NCI-H748 treated with DMSO at 0.1 percent for 48 hours (cell line): Measurements from ENCODE around the gene PTX4.

Experiments
- DNase-seq: peaks from one replicate; lab custom pipeline; 2025; lab: John Stamatoyannopoulos, UW

PTX4 gene

DNA sequence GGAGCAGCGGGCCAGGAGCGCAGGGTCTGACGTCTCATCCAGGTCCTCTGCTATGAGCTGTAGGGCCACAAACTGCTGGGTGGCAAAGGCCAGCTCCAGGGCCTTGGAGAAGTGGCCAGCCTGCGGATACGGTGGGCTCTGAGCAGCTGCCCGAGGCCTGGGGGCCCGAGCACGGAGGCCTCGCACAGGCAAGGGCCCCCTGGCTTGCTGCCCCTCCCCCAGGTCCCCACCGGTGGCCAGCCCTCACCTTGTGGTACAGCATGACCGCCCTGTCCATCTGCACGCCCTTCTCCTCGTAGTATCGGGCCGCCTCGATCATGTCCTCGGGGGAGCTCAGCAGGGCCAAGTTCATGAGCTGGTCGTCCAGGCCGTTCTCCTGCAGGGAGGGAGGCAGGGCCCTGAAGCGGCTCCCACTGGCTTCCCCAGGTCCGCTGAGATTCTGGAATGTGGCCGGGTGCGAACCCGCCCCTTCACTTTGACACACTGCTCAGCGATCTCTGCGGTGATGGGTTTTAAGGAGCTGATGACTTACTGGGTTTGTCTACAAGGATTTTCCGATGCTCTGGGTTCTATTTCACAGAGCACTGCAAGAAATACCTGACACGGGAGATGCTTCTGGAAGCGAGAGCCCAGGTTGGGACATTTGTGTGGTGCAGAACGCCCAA is 35.0 kb upstream of the PTX4 start:
- no peak for DNase-seq

- DNase-seq = no peak
These were observed 31.7 kb upstream of the PTX4 start for GRCh38 chr16:1520461-1520860.

- DNase-seq = no peak
These were observed 31.1 kb upstream of the PTX4 start for GRCh38 chr16:1519831-1520230.

DNA sequence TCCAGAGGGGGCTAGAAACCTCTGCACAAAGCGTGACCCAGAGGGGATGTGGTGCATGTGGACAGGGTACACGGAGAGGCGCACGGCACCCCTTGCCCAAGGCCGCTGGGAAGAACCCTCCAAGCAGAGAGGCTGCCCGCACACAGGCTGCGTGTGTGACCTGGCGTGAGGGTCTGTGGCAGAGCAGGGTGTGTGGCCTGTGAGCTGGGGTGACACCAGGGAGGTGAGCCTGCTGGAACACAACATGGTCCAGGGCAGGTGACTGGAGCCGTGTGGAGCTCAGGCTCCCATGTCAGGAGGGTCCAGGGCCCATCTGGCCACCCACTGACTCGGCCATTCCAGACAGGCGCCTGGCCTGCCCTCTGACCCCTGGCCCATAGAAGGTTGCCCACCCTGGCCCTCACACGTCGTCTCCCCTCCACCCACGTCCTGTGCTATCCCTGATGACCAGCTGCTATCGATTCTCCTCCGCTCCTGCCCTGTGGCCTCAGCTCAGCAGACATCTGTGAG is 29.9 kb upstream of the PTX4 start:
- no peak for DNase-seq

DNA sequence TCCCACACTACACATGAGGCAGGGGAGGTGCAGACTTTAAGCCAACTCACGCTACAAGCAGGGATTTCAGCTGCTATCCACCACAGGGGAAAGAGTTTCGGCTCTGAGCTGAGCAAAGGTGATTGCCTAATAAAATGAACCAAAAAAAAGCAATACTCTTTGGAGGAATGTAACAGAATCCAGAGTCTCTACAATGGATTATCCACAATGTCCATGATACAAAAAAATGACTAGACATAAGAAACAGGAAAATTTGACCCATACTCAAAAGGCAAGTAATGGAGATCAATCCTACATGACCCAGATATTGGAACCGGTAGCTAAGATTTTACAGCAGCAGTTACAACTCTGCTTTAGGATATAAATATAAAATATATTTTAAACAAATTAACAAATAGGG is 25.8 kb upstream of the PTX4 start:
- no peak for DNase-seq

DNA sequence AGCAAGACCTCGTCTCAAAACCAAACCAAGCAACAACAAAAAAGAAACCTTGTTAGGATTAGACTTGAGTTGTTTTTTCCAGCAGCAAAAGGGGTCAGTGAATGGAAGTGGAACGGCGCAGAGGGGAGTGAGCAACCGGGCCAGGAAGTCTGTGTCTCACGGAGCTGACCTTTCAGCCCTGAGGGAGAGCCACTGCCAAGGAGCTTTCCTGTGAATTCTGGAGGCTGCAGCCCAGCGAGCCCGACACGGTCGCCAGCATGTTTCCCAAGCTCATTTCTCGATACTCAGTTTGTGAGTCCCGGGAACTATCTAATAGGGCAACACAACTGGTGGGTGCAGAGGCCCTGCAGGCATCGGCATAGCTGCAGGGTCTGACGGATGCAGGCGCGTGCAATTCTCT is 24.0 kb upstream of the PTX4 start:
- DNase-seq = no peak

- DNase-seq = no peak
These were observed 23.2 kb upstream of the PTX4 start for GRCh38 chr16:1511662-1512569.

- no peak for DNase-seq
These were observed 22.2 kb upstream of the PTX4 start for GRCh38 chr16:1510941-1511351.

DNA sequence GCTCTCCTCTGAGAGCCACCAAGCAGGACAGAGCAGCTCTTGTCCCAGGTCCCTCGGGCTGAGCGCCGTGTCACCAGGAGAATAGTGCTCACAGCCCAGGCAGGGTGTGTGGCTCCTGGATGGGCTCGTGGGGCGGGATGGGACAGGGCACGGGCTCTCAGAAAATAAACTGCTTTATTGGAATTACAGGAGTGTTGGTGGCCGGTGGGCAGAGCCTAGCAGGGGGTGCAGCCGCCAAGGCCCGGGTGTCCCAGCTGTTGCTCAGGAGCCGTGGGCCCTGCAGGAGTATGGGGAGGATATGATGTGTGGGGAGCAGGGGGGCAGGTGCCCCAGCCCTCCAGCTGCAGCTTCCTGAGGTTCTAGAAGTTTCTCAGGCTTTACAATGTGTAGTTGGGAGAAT is 21.5 kb upstream of the PTX4 start:
- no peak for DNase-seq

DNA sequence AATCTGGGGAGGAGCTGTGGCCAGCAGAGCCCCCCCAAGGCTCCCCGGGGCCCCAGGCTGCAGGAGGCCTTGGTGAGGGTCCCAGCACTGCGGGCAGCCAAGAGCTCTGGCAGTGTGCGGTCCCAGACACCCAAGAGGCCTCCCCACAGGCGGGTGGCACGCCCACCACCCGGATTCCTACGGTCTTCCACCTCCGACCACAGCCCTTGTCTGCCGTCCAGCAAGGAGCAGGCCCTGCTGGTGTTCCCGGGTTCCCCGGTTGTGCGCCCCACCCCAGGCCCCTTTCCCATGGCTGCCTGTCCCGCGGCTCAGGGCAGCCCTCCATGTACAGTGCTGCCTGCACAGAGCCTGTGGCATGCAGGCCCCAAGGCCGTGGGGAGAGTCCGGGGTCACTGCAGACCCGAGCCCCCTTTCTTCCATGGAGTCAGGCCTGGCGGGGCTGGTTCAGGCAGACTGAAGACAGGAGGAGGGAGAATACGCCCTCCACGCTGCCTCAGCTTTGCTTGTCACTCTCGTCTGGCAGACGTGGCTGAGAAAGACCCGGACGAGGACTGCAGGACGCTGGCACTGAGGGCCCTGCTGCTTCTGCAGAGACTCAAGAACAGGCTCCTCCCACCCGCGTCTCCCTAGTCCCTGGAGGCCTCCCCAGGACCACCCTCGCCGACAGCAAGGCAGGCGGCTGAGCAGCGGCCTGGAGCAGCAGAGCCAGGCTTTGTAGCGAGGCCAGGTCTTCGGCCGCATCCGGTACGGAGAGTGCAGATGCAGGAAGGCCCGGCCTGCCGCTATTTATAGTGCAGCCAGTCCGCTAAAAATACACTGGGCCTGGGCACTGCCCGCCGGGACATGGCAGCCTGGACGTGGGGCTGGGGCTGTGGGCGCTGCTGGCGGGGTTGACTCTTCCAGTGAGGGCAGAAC is 20.8 kb upstream of the PTX4 start:
- DNase-seq = no peak

GRCh38 chr16:1508494-1509187 is 19.9 kb upstream of the PTX4 start:
- DNase-seq = no peak

- DNase-seq = no peak
These were observed 17.9 kb upstream of the PTX4 start for GRCh38 chr16:1506494-1507213.

DNA sequence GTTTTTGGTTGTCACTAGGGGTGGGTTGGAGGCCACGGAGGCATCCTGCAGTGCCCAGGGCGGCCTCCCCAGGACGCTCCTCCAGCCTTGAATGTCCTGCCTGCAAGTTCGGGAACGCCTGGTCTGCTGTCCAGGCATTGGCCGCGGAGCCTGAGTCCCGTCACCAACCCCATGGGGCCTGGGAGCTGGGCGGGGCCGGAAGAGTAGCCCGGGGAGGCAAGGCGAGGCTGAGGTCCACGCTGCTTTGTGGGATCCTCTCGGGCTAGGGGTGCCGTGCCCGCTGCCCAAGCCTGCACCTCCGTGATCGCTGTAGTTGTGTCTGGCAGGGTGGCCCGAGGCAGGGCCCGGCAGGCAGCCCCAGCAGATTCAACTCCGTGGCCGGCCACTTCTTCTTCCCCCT is 17.2 kb upstream of the PTX4 start:
- no peak for DNase-seq

- no peak for DNase-seq
These were observed 16.5 kb upstream of the PTX4 start for GRCh38 chr16:1505073-1505844.

DNA sequence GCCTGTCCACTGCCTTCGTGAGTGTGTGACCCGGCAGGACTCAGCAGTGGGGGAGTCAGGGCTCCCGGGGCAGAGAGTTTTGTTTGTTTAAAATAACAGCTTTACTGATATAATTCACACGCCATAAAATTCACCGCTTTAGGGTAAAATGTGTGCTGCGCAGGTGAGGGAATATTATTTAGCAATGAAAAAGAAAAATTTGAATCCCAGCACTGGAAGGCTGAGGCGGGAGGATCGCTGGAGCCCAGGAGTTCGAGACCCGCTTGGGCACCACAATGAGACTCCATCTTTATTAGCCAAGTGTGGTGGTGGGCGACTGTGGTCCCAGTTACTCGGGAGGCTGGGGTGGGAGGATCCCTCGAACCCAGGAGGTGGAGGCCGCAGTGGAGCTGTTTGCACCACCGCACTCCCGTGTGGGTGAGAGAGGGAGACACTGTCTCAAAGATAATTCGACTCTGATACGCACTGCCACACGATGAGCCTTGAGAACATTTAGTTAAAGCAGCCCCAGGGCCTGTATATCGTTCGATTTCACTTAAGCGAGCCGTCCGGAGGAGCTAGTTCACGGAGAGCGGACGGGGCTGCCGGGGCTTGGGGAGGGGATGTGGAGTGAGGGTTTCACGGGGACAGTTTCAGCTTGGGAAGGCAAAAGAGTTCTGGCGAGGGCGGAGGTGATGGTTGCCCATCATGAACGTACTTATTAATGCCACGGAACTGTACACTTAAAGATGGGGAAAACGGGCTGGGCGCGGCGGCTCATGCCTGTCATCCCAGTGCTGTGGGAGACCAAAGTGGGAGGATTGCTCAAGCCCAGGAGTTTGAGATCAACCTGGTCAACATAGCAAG is 14.6 kb upstream of the PTX4 start:
- DNase-seq = no peak

DNA sequence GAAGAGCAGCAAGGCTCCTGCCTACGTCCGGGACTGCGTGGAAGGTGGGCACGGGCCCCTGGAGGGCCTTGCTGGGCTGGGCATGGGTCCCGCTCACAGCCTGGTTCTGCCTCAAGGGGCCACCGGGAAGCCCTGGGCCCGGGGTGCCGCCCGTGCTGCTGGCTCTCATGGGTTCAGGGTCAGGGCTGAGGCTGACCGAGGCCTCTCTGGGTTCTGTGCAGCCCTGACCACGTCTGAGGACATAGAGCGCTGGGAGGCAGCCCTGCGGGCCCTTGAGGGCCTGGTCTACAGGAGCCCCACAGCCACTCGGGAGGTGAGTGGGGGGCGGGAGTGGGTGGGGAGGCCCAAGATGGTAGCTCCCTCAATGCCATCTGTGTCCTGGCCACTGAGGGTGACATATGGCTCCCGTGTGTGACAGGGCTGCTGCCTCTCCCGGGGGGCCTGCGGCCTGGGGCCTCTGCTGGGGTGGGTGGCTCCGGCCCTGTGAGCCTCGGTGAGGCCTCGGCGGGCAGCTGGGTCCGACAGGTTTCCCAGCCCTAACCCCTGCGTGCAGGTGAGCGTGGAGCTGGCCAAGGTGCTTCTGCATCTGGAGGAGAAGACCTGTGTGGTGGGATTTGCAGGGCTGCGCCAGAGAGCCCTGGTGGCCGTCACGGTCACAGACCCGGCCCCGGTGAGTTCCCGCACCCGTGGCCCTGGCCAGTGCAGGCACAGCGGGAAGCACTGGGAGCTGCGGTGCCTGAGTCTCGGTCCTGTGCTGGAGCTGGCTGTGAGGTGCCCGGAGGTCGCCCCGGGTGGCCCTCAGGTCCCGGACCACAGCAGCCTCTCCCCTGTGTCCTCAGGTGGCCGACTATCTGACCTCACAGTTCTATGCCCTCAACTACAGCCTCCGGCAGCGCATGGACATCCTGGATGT is 13.6 kb upstream of the PTX4 start:
- DNase-seq = no peak

DNA sequence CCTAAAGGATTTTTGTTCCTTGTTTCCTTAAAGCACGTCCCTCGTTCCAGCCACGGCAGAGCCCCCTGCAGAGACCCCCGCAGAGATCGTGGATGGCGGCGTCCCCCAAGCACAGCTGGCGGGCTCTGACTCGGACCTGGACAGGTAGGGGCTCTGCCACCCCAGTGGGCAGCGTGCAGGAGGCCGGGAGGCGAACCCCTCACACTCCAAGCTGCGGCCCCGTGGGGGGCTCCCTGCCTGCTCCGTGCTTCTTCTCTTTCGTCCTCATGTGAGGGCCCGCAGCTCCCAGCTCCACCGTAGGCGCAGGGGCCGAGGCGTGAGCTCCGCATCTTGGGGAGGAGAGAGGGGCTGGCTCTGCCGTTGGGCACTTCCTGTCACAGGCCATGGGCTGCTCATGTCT is 12.9 kb upstream of the PTX4 start:
- DNase-seq = no peak

- DNase-seq = no peak
These were observed 11.9 kb upstream of the PTX4 start for GRCh38 chr16:1500465-1501150.
